KOPT-K1 (cell line): Measurements from ENCODE around the gene IZUMO4.

Source experiments
- H3K27ac ChIP-seq: fragments of 200-600 bp; sonication (generic); 2 replicates; pipeline ENCODE4 v1.5.1; 2016; ENCODE audit warnings: antibody characterized with exemption, mild to moderate bottlenecking, low read depth, low read length; ENCODE audit not compliant: poor library complexity, severe bottlenecking
- H3K36me3 ChIP-seq: fragments of 200-600 bp; sonication (generic); 2 replicates; pipeline ENCODE4 v1.5.1; 2017; ENCODE audit warnings: antibody characterized with exemption, mild to moderate bottlenecking, low read length, moderate library complexity; ENCODE audit not compliant: insufficient read depth
- H3K9me3 ChIP-seq: fragments of 200-600 bp; sonication (generic); 2 replicates; pipeline ENCODE4 v1.5.1; 2017; ENCODE audit warnings: antibody characterized with exemption, low read length, mild to moderate bottlenecking; ENCODE audit not compliant: insufficient read depth, poor library complexity, severe bottlenecking

IZUMO4 gene

GRCh38 chr19:2108251-2109016 is 11.7 kb downstream of the IZUMO4 start:
- Histone ChIP-seq H3K9me3 (peaks cover 23% of the 10 kb centered on the region), H3K36me3 (peaks cover 99% of the 10 kb centered on the region), H3K27ac (no peak overlapping the region)

DNA sequence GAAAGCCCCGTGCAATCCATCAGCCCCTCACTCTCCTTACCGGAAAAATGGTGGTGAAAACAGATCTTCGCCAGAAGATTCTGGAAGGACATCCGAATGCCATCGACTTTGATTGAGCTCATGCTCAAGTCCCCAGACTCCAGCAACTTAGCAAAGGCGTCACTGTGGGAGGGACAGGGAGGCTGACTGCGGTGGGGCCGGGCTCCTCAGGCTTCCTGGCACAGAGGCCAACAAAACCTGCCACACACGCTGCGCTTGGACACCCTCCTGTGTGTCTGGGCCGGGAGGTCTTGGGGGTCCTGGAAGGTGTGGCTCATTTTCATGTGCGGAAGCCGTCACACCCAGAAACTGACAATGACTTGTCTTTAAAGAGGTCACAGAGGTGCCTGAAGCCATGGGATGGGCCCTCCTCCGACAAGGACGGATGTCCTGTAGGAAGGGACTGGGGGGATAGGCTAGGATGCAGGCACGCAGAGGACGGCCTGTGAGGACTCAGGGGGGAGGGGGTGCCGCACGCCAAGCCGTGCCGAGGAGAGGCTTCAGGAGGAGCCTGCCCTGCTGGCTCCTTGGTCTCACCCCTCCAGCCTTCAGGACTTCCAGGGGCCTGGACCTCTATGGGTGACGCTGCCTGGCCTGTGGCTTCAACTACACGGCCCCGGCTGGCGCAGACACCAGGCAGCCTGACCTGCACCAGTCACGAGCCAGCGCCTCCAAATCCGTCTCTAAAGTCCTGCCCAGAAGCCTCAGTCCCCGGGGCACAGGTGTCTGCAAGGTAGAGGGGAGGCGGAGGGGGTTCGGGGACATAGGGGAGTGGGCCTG is 12.5 kb downstream of the IZUMO4 start:
- Histone ChIP-seq H3K27ac (no peak overlapping the region), H3K9me3 (peaks cover 23% of the 10 kb centered on the region), H3K36me3 (peaks cover 99% of the 10 kb centered on the region)

- Histone ChIP-seq H3K36me3 (peaks cover 99% of the 10 kb centered on the region), H3K27ac (no peak overlapping the region), H3K9me3 (peaks cover 11% of the 10 kb centered on the region)
These were observed 14.1 kb downstream of the IZUMO4 start for GRCh38 chr19:2110822-2111221.

DNA sequence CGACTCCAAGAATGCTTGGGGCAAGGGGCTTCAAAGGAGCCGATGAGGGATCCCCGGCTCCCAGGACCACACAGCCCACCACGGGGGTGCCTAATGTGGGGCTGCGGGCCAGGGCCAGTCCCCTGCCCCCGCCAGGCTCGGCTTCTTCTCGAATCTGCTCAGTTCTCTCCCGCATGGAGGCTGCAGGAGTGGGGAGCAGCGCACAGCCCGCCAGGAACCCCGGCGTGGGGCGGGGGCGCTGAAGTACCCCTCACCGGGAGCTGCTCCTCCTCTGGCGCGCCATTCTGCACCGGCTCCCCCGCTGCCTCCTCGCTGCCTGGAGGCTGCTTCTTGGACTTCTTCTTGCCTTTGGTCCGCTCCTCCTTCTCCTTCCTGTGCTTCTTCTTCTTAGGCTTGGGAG is 14.7 kb downstream of the IZUMO4 start:
- H3K27ac ChIP-seq, result no peak overlapping the region
- peaks cover 4% of the 10 kb centered on the region for H3K9me3 ChIP-seq
- H3K36me3 ChIP-seq, result peaks cover 99% of the 10 kb centered on the region

DNA sequence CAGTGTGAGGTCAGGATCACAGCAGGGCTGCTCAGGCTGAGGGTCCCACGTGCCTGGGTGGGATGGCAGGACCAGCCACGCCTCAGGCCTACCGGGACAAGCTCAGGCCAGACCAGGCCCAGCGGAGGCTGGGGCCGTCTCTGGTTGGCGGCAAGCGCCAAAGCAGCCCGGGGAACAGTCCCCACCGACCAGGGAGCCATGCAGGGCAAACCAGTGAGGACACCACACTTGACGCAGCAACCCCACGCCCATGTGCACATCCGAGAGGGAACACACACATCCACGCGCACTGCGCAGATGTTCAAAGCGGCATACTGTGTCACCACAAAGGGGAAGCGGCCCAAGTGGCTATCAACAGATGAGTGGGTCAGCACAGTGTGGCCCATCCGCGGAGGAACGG is 15.2 kb downstream of the IZUMO4 start:
- Histone ChIP-seq H3K27ac (no peak overlapping the region), H3K9me3 (no peaks in the 10 kb centered on the region), H3K36me3 (peaks cover 99% of the 10 kb centered on the region)

GRCh38 chr19:2112516-2113320 is 16.0 kb downstream of the IZUMO4 start:
- H3K36me3 ChIP-seq, result peaks cover 99% of the 10 kb centered on the region
- no peaks in the 10 kb centered on the region for H3K9me3 ChIP-seq
- H3K27ac ChIP-seq, result no peak overlapping the region

GRCh38 chr19:2113439-2114211 is 16.9 kb downstream of the IZUMO4 start:
- Histone ChIP-seq H3K36me3 (peaks cover 99% of the 10 kb centered on the region), H3K27ac (no peak overlapping the region), H3K9me3 (no peaks in the 10 kb centered on the region)

DNA sequence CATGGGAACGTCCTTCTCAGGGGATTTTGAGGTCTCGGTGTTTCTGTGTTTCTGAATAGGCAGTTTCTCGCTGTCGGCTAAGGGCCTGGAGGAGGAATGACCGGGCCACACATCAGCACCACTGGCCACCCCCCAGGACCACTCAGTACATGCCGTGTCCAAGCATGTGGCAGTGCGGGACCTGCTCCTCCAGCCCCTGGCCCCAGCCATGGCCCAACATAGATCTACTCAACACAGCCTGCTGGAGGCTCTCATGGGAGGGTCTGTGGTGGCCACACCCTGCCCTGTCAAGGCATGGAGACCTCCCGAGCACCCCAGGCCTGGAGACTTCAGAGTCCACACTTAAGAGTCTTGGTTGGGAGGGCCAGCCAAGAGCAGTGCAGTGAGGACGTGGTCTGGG is 17.5 kb downstream of the IZUMO4 start:
- peaks cover 99% of the 10 kb centered on the region for H3K36me3 ChIP-seq
- H3K27ac ChIP-seq, result no peak overlapping the region
- H3K9me3 ChIP-seq, result no peaks in the 10 kb centered on the region

DNA sequence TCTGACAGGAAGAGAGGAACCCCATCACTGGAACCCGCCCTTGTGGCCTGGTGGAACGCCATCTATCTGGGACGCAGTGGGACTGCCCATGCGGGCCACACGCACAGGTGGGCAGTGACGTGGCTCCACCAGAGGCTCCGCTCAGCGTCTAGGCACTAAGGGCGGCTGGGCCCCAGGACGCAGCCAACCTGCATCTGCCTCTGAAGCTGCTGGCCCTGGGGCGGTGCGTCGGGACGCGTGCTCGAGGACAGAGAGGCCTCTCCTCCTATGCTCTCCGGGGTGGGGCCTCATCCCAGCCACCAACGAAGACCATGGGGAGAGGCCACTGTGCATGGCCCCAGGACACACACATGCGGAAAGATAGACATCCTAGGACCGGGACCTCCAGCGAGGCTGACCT is 18.1 kb downstream of the IZUMO4 start:
- H3K36me3 ChIP-seq, result peaks cover 99% of the 10 kb centered on the region
- no peaks in the 10 kb centered on the region for H3K9me3 ChIP-seq
- no peak overlapping the region for H3K27ac ChIP-seq

GRCh38 chr19:2115324-2115723 is 18.6 kb downstream of the IZUMO4 start:
- no peak overlapping the region for H3K27ac ChIP-seq
- no peaks in the 10 kb centered on the region for H3K9me3 ChIP-seq
- H3K36me3 ChIP-seq, result peaks cover 99% of the 10 kb centered on the region

- no peaks in the 10 kb centered on the region for H3K9me3 ChIP-seq
- no peak overlapping the region for H3K27ac ChIP-seq
- H3K36me3 ChIP-seq, result peaks cover 99% of the 10 kb centered on the region
These were observed 19.3 kb downstream of the IZUMO4 start for GRCh38 chr19:2115911-2116426.

GRCh38 chr19:2116507-2116906 is 19.8 kb downstream of the IZUMO4 start:
- Histone ChIP-seq H3K36me3 (peaks cover 99% of the 10 kb centered on the region), H3K27ac (no peak overlapping the region), H3K9me3 (no peaks in the 10 kb centered on the region)

DNA sequence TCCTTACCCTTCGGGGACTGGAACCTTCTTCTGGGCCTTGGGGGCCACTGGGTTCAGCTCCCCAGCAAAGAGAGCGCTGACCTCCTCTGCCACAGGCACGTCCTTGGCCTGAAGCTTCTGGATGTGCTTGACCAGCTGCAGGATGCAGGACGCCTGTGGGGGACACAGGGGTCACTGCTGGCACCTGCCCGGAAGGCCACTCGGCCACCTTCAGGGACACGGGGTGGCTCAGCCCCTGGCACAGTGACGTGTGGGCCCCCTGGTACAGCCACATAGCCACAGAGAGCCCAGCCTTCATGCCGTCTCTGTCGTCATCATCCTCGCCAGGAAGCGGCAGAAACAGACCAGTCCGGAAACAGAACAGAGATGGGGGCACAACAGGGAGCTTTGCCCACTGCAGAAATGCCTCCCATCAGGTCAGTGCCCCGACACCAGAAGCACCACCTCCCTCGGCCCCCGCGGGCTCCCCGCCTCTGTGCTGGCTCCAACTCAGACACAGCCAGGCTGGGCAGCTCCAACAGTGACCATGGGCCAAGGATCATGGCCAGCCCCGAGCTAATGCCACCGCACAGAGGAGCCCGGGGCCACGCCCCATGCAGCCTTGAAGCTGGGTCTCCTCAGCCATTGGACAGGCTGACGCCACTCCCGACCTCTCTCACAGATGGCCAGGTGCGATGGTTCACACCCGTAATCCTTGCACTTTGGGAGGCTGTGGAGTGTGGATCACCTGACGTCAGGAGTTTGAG is 20.7 kb downstream of the IZUMO4 start:
- Histone ChIP-seq H3K36me3 (peaks cover 99% of the 10 kb centered on the region), H3K9me3 (no peaks in the 10 kb centered on the region), H3K27ac (no peak overlapping the region)

DNA sequence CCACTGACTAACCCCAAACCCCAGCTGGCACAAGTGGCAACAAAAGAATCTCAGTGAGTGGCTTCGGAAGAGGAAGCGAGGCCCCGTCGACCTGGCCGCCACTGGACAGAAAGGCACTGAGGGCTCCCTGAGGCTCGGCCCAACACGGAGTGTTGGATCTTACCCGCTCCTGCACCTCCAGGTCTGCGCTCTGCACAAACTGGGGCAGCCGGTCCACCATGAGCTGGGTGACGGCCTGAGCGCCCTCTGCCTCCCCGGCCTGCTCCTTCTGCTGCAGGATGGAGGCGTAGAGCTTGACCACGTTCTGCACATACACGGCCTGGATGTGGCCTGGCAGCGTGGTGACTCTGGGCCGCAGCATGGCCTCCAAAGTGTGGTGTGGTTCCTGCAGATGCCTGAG is 21.7 kb downstream of the IZUMO4 start:
- Histone ChIP-seq H3K27ac (no peak overlapping the region), H3K36me3 (peaks cover 100% of the 10 kb centered on the region), H3K9me3 (no peaks in the 10 kb centered on the region)
